ENCODE measurements around the gene PANX2. TPM values are rescaled to one million over a fixed set of nuclear protein-coding genes. Genes with fewer than 3 reads are reported as not detected.

Gene PANX2
- total and polyA plus RNA-seq, 2 donors, result 0.09 to 1.6 TPM

Other genes with a start within 250 kb of the PANX2 start
- gene PIM3, start 210.0 kb upstream of the PANX2 start, total RNA-seq, result 36.0 TPM
- gene PIM3, start 210.0 kb upstream of the PANX2 start, polyA plus RNA-seq, result 57.6 TPM
- gene IL17REL, start 158.0 kb upstream of the PANX2 start, total RNA-seq, result 5.9 TPM
- 2.4 TPM for gene IL17REL, start 158.0 kb upstream of the PANX2 start, polyA plus RNA-seq
- not detected for gene TTLL8, start 112.4 kb upstream of the PANX2 start, total RNA-seq
- not detected for gene TTLL8, start 112.4 kb upstream of the PANX2 start, polyA plus RNA-seq
- 2.4 TPM for gene MLC1, start 85.3 kb upstream of the PANX2 start, total RNA-seq
- 0.48 TPM for gene MLC1, start 85.3 kb upstream of the PANX2 start, polyA plus RNA-seq
- 0.14 TPM for gene MOV10L1, start 80.7 kb upstream of the PANX2 start, total RNA-seq
- 0.32 TPM for gene MOV10L1, start 80.7 kb upstream of the PANX2 start, polyA plus RNA-seq
- gene TRABD, start 15.2 kb downstream of the PANX2 start, total RNA-seq, result 31.1 TPM
- gene TRABD, start 15.2 kb downstream of the PANX2 start, polyA plus RNA-seq, result 102 TPM
- 17.4 TPM for gene SELENOO, start 30.3 kb downstream of the PANX2 start, total RNA-seq
- 62.1 TPM for gene SELENOO, start 30.3 kb downstream of the PANX2 start, polyA plus RNA-seq
- gene TUBGCP6, start 74.3 kb downstream of the PANX2 start, total RNA-seq, result 29.2 TPM
- gene TUBGCP6, start 74.3 kb downstream of the PANX2 start, polyA plus RNA-seq, result 96.6 TPM
- 11.6 TPM for gene HDAC10, start 80.5 kb downstream of the PANX2 start, total RNA-seq
- 61.6 TPM for gene HDAC10, start 80.5 kb downstream of the PANX2 start, polyA plus RNA-seq
- gene MAPK12, start 91.0 kb downstream of the PANX2 start, total RNA-seq, result 2.2 TPM
- 8.2 TPM for gene MAPK12, start 91.0 kb downstream of the PANX2 start, polyA plus RNA-seq
- 3.7 TPM for gene MAPK11, start 99.6 kb downstream of the PANX2 start, total RNA-seq
- 17.7 TPM for gene MAPK11, start 99.6 kb downstream of the PANX2 start, polyA plus RNA-seq
- gene PLXNB2, start 136.9 kb downstream of the PANX2 start, total RNA-seq, result 13.1 TPM
- 53.2 TPM for gene PLXNB2, start 136.9 kb downstream of the PANX2 start, polyA plus RNA-seq
- 1.4 TPM for gene DENND6B, start 156.3 kb downstream of the PANX2 start, total RNA-seq
- gene DENND6B, start 156.3 kb downstream of the PANX2 start, polyA plus RNA-seq, result 8.3 TPM
- 45.7 TPM for gene PPP6R2, start 172.6 kb downstream of the PANX2 start, total RNA-seq
- 45.4 TPM for gene PPP6R2, start 172.6 kb downstream of the PANX2 start, polyA plus RNA-seq